ENCODE measurements around the gene KLK1. TPM values are rescaled to one million over a fixed set of nuclear protein-coding genes. Genes with fewer than 3 reads are reported as not detected.

The KLK1 gene
- total RNA-seq, 1 donor from 2014 or later = not detected

DNA sequence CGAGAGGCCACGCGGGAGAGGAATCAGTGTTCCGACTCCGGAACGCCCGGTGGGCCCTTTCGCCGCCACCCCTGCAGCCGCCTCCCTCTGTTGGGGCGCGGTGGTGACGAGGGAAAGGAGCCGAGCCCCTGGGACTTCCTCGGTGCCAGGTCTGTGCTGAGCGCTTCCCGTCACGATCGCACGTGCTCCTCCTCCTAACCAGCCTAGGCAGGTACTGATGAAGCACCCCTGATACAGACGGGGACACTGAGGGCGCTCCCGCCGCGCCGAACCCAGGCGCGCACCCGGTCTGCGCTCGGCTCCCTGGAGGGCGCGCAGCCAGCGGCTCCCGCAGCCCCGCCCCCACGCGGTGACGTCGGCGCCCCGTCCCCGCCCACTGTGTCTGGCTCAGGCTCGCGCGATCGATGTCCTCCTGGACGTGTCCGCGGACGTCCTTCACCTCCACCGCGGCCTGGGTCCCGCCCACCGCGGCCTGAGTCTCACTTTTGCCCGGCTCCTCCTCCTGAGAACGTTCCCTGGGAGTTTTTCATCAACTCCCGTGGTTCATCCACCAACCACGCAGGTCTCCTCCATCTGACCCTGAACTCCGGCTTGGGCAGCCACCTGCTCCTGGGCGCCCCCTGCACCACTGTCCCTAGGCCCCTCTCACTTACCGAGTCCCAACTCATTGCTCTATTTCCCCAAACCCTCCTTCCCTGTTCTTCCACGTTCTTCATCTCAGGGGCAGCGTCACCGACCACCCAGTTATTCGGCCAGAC, 12.4 kb upstream of the KLK1 start:
- peak; percentile 84 for DNase-seq (ENCODE audit: low spot score)
- Mint-ChIP-seq H3K4me1 (ENCODE audit: low read depth) (peaks cover 13% of the 10 kb centered on the region), H3K4me3 (ENCODE audit: unreplicated experiment) (peak overlapping the region; percentile 74), H3K27ac (ENCODE audit: unreplicated experiment) (no peak overlapping the region), H3K36me3 (ENCODE audit: low read depth) (no peaks in the 10 kb centered on the region), H3K9me3 (ENCODE audit: low read depth) (no peaks in the 10 kb centered on the region), H3K27me3 (ENCODE audit: low read depth) (peaks cover 11% of the 10 kb centered on the region)
- TF ChIP-seq, protein P1, sequence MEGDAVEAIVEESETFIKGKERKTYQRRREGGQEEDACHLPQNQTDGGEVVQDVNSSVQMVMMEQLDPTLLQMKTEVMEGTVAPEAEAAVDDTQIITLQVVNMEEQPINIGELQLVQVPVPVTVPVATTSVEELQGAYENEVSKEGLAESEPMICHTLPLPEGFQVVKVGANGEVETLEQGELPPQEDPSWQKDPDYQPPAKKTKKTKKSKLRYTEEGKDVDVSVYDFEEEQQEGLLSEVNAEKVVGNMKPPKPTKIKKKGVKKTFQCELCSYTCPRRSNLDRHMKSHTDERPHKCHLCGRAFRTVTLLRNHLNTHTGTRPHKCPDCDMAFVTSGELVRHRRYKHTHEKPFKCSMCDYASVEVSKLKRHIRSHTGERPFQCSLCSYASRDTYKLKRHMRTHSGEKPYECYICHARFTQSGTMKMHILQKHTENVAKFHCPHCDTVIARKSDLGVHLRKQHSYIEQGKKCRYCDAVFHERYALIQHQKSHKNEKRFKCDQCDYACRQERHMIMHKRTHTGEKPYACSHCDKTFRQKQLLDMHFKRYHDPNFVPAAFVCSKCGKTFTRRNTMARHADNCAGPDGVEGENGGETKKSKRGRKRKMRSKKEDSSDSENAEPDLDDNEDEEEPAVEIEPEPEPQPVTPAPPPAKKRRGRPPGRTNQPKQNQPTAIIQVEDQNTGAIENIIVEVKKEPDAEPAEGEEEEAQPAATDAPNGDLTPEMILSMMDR (IDR thresholded peaks at IDR 0.05) = no peak

DNA sequence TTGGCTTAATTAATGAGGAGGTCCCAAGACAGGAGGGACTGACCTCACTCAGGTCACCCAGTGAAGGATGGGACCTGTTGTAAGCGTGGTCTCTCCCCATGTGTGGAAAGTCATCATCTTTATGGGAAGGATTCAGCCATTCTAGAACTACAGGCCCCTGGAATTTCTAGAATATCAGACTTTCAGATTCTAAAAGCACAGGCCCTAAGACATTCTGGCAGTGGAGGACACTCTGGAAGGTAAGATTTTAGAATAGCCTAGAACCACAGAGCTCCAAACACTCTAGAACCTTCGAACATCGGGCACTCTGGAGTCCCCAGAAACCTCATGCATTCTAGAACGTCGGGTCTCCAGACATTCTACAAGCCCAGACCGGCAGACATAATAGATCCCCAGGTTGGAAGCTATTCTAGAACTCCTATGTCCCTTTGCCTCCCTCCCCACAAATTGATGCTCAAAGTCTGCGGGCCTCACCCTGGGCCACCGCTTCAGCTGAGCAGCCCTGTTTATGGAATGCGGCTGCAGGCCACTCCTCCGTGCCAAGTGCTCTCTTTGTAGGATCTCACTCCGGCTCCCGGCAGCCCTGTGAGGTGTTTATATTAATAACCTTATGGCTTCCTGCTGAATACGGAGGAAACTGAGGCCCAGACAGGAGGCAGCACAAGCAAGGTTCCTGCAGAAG, 11.7 kb upstream of the KLK1 start:
- Mint-ChIP-seq H3K9me3 (ENCODE audit: low read depth) (no peaks in the 10 kb centered on the region), H3K27me3 (ENCODE audit: low read depth) (peaks cover 11% of the 10 kb centered on the region), H3K4me3 (ENCODE audit: unreplicated experiment) (peak overlapping the region; percentile 74), H3K27ac (ENCODE audit: unreplicated experiment) (no peak overlapping the region), H3K4me1 (ENCODE audit: low read depth) (peaks cover 13% of the 10 kb centered on the region), H3K36me3 (ENCODE audit: low read depth) (no peaks in the 10 kb centered on the region)
- TF ChIP-seq, protein P1 (IDR thresholded peaks at IDR 0.05) = no peak
- peak; percentile 75 for DNase-seq (ENCODE audit: low spot score)

DNA sequence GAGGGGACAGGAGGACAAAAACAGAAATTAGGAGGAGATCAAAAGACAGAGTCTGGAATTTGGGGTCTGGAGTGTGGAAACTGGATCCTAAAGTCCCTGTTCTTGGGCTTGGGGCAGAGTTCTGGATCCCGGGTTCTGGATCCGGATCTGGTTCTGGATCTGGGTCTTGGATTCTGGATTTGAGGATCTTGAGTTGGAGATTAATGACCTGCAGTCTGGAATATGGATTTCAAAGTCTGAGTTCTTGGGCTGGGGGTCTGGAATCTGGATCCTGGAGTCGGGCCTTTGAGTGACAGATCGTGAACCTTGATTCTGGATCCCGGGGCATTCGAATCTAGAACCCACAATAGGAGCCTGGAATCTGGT, 10.2 kb upstream of the KLK1 start:
- TF ChIP-seq, protein P1 (IDR thresholded peaks at IDR 0.05) = no peak
- Mint-ChIP-seq H3K4me3 (ENCODE audit: unreplicated experiment) (no peak overlapping the region), H3K36me3 (ENCODE audit: low read depth) (no peaks in the 10 kb centered on the region), H3K9me3 (ENCODE audit: low read depth) (no peaks in the 10 kb centered on the region), H3K4me1 (ENCODE audit: low read depth) (peaks cover 13% of the 10 kb centered on the region), H3K27ac (ENCODE audit: unreplicated experiment) (no peak overlapping the region), H3K27me3 (ENCODE audit: low read depth) (peaks cover 14% of the 10 kb centered on the region)
- DNase-seq (ENCODE audit: low spot score) = no peak

DNA sequence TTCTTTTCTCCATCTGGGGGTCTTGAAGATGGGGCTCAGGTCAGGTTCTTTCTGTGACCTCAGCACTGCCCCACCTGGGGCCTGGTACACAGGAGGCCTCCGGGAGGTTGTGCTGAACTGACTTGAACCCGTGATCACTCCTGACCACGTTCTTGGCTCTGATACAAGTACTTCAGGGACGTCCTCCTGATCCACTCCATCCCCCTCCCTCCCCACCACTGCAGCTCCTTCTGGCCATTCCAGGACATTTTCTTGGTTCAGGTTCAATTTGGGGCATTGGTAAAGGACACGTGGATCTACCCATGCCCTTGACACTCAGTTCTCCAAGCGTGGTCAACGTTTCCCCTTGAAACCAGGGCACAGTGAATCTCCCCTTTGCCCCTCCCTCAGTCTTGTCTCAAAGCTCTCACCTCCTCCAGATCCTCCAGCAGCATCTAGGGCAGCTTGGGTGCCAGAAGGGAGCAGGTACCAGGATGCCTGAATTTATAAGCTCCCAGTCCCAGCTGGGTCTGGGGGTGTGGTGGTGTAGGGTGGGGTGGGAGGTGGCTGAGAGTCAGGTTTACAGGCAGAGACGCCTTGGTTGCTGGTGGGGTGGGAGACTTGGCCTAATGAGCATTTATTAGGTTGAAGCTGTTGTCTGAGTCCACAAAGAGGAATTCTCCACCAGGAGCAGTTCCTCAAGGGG, 9.7 kb upstream of the KLK1 start, which contains the start of gene KLK15:
TSS of gene KLK15 (minus strand) at position 458 of the 685 bp plus-strand sequence. CDS start 2,082 bp downstream, outside the sequence.
- Mint-ChIP-seq H3K27me3 (ENCODE audit: low read depth) (peaks cover 13% of the 10 kb centered on the region), H3K4me1 (ENCODE audit: low read depth) (peaks cover 13% of the 10 kb centered on the region), H3K27ac (ENCODE audit: unreplicated experiment) (no peak within 1 kb of the TSS), H3K9me3 (ENCODE audit: low read depth) (no peaks in the 10 kb centered on the region), H3K4me3 (ENCODE audit: unreplicated experiment) (no peak within 1 kb of the TSS), H3K36me3 (ENCODE audit: low read depth) (no peaks in the 10 kb centered on the region)
- TF ChIP-seq, protein P1 (IDR thresholded peaks at IDR 0.05) = no peak
- DNase-seq (ENCODE audit: low spot score) = peak; percentile 53

DNA sequence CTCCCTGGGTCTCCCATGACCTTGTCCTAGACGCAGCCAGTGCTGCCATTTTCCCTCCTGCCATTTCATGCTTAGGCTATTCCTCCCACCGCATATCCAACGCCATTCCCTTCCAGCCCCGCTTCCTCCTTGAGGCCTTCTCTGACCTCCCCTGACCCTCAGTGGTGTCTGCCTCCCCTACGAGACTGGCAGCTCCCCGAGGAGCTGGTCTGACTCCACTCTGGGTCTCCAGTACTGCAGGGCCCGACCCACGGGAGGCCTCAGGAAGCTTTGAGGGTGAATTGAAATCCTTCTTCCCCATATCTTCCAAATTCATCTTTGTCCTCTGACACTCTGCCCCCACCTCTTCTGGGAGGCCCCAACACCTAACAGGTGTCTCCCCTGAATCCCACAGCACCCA, 9.1 kb upstream of the KLK1 start:
- peak; percentile 68 for DNase-seq (ENCODE audit: low spot score)
- Mint-ChIP-seq H3K4me3 (ENCODE audit: unreplicated experiment) (no peak overlapping the region), H3K27ac (ENCODE audit: unreplicated experiment) (no peak overlapping the region), H3K4me1 (ENCODE audit: low read depth) (peaks cover 13% of the 10 kb centered on the region), H3K27me3 (ENCODE audit: low read depth) (peaks cover 12% of the 10 kb centered on the region), H3K9me3 (ENCODE audit: low read depth) (no peaks in the 10 kb centered on the region), H3K36me3 (ENCODE audit: low read depth) (no peaks in the 10 kb centered on the region)
- TF ChIP-seq, protein P1 (IDR thresholded peaks at IDR 0.05) = no peak
